Mucosa of descending colon (tissue), 3 donors: ENCODE measurements around the gene EPSTI1. TPM values are rescaled to one million over a fixed set of nuclear protein-coding genes. Genes with fewer than 3 reads are reported as not detected.

Source experiments
- ATAC-seq: fragments of 200-7000 bp; cut with Tn5 transposase; one replicate; pipeline ENCODE4 v1.9.1; 2020; ENCODE audit warnings: mild to moderate bottlenecking, moderate library complexity
- DNase-seq, 3 donors: peaks; one replicate each; pipeline ENCODE4 v3.0.0-alpha.2; 2020
- H3K36me3 ChIP-seq: fragments of 200-600 bp; one replicate; pipeline ENCODE4 v1.8.0; 2021; ENCODE audit warnings: low read depth, mild to moderate bottlenecking
- H3K4me1 ChIP-seq: fragments of 200-600 bp; one replicate; pipeline ENCODE4 v1.8.0; 2021; ENCODE audit warnings: low read depth, mild to moderate bottlenecking
- H3K4me3 ChIP-seq: fragments of 200-600 bp; one replicate; pipeline ENCODE4 v1.8.0; 2021; ENCODE audit warnings: mild to moderate bottlenecking
- H3K9me3 ChIP-seq: fragments of 200-600 bp; one replicate; pipeline ENCODE4 v1.8.0; 2021; ENCODE audit warnings: mild to moderate bottlenecking
- intact Hi-C, 2 donors: fragments of 100-400 bp; cut with DNase I in 1 of 2; cut with micrococcal nuclease in 1 of 2; formaldehyde crosslinking; loops; one replicate each; pipeline versions ENCODE4 v1.11.0 to v1.11.1; 2022; cut with DNase I, micrococcal nuclease
- total RNA-seq, 3 donors: library from RNA; stranded (reverse); fragmentation: NEBNext Ultra II Directional in 2 of 3; extraction: Animal tissue kit (Norgen Biotek cat#: 25700) in 2 of 3; gene quantifications; one replicate each; pipeline versions ENCODE4 v1.2.1 to v1.2.4, GENCODE V29; 2021 to 2023
- TF ChIP-seq, protein P1 (sequence below): fragments of 200-600 bp; IDR thresholded peaks from one replicate; pipeline ENCODE4 v1.8.0; 2022; ENCODE audit warnings: antibody characterized with exemption, mild to moderate bottlenecking
- donor health status: DM: no; HTN: no; CAD: no; lungs with moderate emphysema.
- donor health status: DM: no; HTN: no; CAD: no.
- donor health status: DM: no; HTN: yes; CAD: no.

The EPSTI1 gene
- total RNA-seq, 3 donors from 2014 or later, result 12.1 to 26.9 (median 19.1) TPM

DNA sequence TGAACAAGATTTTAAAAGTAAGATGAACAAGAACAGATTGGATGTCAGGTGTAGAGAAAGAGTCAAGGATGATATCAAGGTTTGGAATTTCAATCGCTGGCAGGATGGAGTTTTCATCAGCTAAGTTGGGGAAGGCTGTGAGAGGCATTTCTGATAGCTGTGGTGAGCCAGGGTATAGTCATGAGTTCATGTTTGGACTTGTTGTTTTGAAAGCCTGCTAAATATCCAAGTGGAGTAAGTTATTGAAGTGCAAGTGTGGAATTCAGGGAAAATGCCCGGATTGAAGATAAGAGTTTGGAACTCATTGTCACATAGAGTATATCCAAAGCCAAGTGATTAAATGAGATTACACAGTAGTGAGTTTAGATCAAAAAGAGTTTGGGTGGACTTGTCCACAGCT lies 11.0 kb upstream of the EPSTI1 start:
- ATAC-seq (no peak), DNase-seq (no peak)
- no peaks in the 10 kb centered on the region for H3K36me3 ChIP-seq
- H3K4me1 ChIP-seq, result no peaks in the 10 kb centered on the region
- no peak overlapping the region for H3K4me3 ChIP-seq
- TF ChIP-seq, protein P1, sequence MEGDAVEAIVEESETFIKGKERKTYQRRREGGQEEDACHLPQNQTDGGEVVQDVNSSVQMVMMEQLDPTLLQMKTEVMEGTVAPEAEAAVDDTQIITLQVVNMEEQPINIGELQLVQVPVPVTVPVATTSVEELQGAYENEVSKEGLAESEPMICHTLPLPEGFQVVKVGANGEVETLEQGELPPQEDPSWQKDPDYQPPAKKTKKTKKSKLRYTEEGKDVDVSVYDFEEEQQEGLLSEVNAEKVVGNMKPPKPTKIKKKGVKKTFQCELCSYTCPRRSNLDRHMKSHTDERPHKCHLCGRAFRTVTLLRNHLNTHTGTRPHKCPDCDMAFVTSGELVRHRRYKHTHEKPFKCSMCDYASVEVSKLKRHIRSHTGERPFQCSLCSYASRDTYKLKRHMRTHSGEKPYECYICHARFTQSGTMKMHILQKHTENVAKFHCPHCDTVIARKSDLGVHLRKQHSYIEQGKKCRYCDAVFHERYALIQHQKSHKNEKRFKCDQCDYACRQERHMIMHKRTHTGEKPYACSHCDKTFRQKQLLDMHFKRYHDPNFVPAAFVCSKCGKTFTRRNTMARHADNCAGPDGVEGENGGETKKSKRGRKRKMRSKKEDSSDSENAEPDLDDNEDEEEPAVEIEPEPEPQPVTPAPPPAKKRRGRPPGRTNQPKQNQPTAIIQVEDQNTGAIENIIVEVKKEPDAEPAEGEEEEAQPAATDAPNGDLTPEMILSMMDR, result no peak
- intact Hi-C loops, result no loop called here
- no peaks in the 10 kb centered on the region for H3K9me3 ChIP-seq

DNA sequence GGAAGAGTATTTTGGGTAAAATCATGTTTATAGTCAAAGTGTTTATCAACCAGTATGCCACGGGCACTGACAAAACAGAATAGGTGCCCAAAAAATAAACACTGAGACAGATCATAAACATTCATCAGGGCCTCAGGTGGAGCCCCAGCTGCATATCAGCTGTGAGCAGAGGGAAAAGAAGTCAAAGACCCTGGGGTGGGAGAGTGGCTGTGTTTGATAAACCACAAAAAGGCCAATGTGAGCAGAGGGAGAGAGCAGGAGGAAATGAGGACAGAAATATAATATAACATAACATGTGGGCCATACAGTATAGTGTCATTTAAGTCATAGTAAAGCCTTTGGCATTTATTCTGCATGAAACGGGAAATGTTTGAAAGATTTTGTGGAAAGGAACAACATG lies 10.0 kb upstream of the EPSTI1 start:
- Histone ChIP-seq H3K4me3 (no peak overlapping the region), H3K4me1 (no peaks in the 10 kb centered on the region), H3K36me3 (no peaks in the 10 kb centered on the region), H3K9me3 (no peaks in the 10 kb centered on the region)
- intact Hi-C loops, result no loop called here
- TF ChIP-seq, protein P1, result no peak
- DNase-seq (no peak), ATAC-seq (no peak)

DNA sequence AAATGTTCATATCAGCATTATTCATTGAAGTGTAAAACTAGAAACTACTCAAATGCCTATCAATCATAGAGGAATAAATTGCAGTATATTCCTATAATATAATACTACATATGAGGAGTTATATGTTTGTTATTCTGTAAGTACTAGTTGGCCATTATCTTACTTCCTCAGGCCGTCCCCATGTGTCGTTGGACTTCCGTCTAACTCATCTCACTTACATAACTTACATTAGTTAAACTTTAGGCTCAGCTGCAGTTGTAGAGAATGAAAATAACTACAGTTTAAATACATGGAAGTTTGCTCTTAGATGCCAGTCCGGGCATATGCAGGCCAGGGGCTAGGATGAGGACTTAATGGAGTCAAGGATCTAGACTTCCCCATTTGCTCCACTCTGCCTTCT lies 8.6 kb upstream of the EPSTI1 start:
- intact Hi-C loops, result no loop called here
- Histone ChIP-seq H3K9me3 (no peaks in the 10 kb centered on the region), H3K36me3 (no peaks in the 10 kb centered on the region), H3K4me1 (no peaks in the 10 kb centered on the region), H3K4me3 (no peak overlapping the region)
- ATAC-seq (no peak), DNase-seq (no peak)
- TF ChIP-seq, protein P1, result no peak

DNA sequence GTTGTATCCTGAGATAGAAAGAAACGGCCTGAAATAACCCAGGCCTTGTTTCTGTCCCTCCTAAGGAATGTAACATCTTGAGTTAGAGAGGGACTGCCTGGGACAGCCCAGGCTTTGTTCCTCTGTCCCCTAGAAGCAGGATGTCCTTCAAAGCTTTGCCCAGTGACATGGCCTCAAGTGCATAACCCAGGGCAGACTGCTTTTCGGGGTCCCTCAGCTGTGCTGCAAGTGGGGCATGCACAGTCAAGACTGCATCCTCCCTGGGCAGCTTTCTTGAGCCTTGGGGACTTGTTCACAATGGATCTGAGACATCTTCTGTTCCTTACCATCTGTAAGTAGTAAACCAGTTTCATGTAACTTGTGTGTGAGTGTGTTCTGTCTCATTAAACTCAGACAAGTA lies 7.5 kb upstream of the EPSTI1 start:
- no peak for DNase-seq
- TF ChIP-seq, protein P1, result no peak
- intact Hi-C loops, result no loop called here
- H3K4me1 ChIP-seq, result no peaks in the 10 kb centered on the region
- H3K4me3 ChIP-seq, result no peak overlapping the region
- no peak for ATAC-seq
- H3K9me3 ChIP-seq, result no peaks in the 10 kb centered on the region
- no peaks in the 10 kb centered on the region for H3K36me3 ChIP-seq

DNA sequence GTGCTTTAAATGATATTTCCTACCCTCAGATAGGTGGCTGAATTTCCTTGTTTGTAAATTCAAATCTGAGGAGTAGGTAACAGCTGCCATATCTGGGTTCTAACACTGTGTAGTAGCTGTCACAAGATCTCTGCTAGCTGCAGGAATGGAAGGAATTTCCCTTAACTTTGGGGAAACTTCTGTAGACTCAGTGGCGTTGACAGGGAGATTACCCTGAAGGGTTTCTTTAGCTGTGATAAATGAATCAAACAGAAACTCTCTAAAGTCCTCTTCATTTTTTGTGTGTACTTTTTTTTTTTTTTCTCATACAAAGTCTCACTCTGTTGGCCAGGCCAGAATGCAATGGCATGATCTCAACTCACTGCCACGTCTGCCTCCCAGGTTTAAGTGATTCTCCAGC lies 5.3 kb upstream of the EPSTI1 start:
- H3K4me3 ChIP-seq, result no peak overlapping the region
- DNase-seq, result no peak
- TF ChIP-seq, protein P1, result no peak
- H3K36me3 ChIP-seq, result no peaks in the 10 kb centered on the region
- no peak for ATAC-seq
- intact Hi-C loops, result no loop called here
- H3K9me3 ChIP-seq, result no peaks in the 10 kb centered on the region
- H3K4me1 ChIP-seq, result peaks cover 1% of the 10 kb centered on the region

DNA sequence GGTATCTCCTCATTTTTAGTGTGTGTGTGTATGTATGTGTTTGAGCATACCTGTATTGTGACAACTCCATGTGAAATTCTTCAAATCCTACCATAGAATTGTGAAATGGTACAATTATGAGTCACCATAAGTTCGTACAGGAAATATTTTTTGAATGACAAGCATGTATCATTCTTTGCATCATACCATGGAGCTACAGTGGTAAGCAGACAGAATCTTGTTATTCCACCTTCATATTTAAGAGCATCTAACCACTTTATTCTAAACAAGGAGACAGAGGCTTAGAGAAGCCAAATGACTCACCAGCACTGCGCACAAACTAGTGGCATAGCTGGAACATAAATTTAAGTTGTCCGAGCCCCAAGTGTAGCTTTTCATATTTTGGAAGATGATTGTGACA lies 4.5 kb upstream of the EPSTI1 start:
- Histone ChIP-seq H3K36me3 (no peaks in the 10 kb centered on the region), H3K4me3 (no peak overlapping the region), H3K4me1 (peaks cover 7% of the 10 kb centered on the region), H3K9me3 (no peaks in the 10 kb centered on the region)
- TF ChIP-seq, protein P1, result no peak
- intact Hi-C loops, result no loop called here
- ATAC-seq (no peak), DNase-seq (no peak)
